ENCODE data around the gene ADRA2C. TPM values are rescaled to one million over a fixed set of nuclear protein-coding genes. Genes with fewer than 3 reads are reported as not detected.

Gene ADRA2C
- total and polyA plus RNA-seq, 2 of the 13 experiments (the other 11 are each of a cell fraction or from before 2014, with no cell fraction given) = 15.4 to 69.7 TPM

GRCh38 chr4:3784454-3785291 is 18.5 kb downstream of the ADRA2C start (continued):
- peak; percentile 81; the same call in 1 of the 2 replicates for TF ChIP-seq ZNF276 (CRISPR knock-in tag; IDR thresholded peaks at IDR 0.05; ENCODE audit: low read depth)
- peak; percentile 41 for TF ChIP-seq CBX1 (IDR thresholded peaks at IDR 0.05; ENCODE audit: low read depth)
- peak; percentile 94 for TF ChIP-seq CCDC6 (CRISPR knock-in tag; IDR thresholded peaks at IDR 0.05)
- TF ChIP-seq, protein P1, sequence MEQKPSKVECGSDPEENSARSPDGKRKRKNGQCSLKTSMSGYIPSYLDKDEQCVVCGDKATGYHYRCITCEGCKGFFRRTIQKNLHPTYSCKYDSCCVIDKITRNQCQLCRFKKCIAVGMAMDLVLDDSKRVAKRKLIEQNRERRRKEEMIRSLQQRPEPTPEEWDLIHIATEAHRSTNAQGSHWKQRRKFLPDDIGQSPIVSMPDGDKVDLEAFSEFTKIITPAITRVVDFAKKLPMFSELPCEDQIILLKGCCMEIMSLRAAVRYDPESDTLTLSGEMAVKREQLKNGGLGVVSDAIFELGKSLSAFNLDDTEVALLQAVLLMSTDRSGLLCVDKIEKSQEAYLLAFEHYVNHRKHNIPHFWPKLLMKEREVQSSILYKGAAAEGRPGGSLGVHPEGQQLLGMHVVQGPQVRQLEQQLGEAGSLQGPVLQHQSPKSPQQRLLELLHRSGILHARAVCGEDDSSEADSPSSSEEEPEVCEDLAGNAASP (CRISPR knock-in tag; IDR thresholded peaks at IDR 0.05; ENCODE audit: borderline replicate concordance) = peak; percentile 97; the same call in 1 of the 2 replicates
- 0 out of 2 replicates have a peak, but pooled peaks have one; percentile 88 for TF ChIP-seq ZNF879 (CRISPR knock-in tag; IDR thresholded peaks at IDR 0.05)
- peak; percentile 64; the same call in 1 of the 2 replicates for TF ChIP-seq ZBTB2 (CRISPR knock-in tag; IDR thresholded peaks at IDR 0.05; ENCODE audit: low read depth)
- TF ChIP-seq ZNF33A (CRISPR knock-in tag; IDR thresholded peaks at IDR 0.05; ENCODE audit: borderline replicate concordance) = no peak
- peak; percentile 54; the same call in 1 of the 2 replicates for TF ChIP-seq JDP2 (CRISPR knock-in tag; IDR thresholded peaks at IDR 0.05; ENCODE audit: borderline replicate concordance)
- no peak for TF ChIP-seq ZNF720 (CRISPR knock-in tag; IDR thresholded peaks at IDR 0.05)
- TF ChIP-seq ZBTB7B (CRISPR knock-in tag; IDR thresholded peaks at IDR 0.05) = peak; percentile 96
- TF ChIP-seq KLF13 (CRISPR knock-in tag; IDR thresholded peaks at IDR 0.05) = 0 out of 2 replicates have a peak, but pooled peaks have one; percentile 20
- TF ChIP-seq ZNF296 (CRISPR knock-in tag; conservative IDR thresholded peaks at IDR 0.05) = peak; percentile 52; the same call in 1 of the 2 replicates
- TF ChIP-seq NFYC (CRISPR knock-in tag; IDR thresholded peaks at IDR 0.05) = no peak; the same call in 1 of the 2 replicates
- TF ChIP-seq ZNF709 (CRISPR knock-in tag; IDR thresholded peaks at IDR 0.05) = peak; percentile 95
- TF ChIP-seq, protein P2, sequence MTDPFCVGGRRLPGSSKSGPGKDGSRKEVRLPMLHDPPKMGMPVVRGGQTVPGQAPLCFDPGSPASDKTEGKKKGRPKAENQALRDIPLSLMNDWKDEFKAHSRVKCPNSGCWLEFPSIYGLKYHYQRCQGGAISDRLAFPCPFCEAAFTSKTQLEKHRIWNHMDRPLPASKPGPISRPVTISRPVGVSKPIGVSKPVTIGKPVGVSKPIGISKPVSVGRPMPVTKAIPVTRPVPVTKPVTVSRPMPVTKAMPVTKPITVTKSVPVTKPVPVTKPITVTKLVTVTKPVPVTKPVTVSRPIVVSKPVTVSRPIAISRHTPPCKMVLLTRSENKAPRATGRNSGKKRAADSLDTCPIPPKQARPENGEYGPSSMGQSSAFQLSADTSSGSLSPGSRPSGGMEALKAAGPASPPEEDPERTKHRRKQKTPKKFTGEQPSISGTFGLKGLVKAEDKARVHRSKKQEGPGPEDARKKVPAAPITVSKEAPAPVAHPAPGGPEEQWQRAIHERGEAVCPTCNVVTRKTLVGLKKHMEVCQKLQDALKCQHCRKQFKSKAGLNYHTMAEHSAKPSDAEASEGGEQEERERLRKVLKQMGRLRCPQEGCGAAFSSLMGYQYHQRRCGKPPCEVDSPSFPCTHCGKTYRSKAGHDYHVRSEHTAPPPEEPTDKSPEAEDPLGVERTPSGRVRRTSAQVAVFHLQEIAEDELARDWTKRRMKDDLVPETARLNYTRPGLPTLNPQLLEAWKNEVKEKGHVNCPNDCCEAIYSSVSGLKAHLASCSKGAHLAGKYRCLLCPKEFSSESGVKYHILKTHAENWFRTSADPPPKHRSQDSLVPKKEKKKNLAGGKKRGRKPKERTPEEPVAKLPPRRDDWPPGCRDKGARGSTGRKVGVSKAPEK (CRISPR knock-in tag; IDR thresholded peaks at IDR 0.05; ENCODE audit: borderline replicate concordance) = no peak
- no peak for TF ChIP-seq TSC22D2 (CRISPR knock-in tag; IDR thresholded peaks at IDR 0.05; ENCODE audit: borderline replicate concordance)
- TF ChIP-seq MXD3 (CRISPR knock-in tag; IDR thresholded peaks at IDR 0.05) = peak; percentile 84; the same call in 1 of the 2 replicates
- TF ChIP-seq ZNF678 (CRISPR knock-in tag; IDR thresholded peaks at IDR 0.05) = 0 out of 2 replicates have a peak, but pooled peaks have one; percentile 33
- TF ChIP-seq, protein P3, sequence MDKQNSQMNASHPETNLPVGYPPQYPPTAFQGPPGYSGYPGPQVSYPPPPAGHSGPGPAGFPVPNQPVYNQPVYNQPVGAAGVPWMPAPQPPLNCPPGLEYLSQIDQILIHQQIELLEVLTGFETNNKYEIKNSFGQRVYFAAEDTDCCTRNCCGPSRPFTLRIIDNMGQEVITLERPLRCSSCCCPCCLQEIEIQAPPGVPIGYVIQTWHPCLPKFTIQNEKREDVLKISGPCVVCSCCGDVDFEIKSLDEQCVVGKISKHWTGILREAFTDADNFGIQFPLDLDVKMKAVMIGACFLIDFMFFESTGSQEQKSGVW (CRISPR knock-in tag; IDR thresholded peaks at IDR 0.05; ENCODE audit: borderline replicate concordance) = no peak

Data from HepG2 (cell line).